ENCODE data around the gene KPTN.
A peak's percentile ranks its signal among the peaks of the same experiment; 100 is the strongest.

Gene KPTN

DNA sequence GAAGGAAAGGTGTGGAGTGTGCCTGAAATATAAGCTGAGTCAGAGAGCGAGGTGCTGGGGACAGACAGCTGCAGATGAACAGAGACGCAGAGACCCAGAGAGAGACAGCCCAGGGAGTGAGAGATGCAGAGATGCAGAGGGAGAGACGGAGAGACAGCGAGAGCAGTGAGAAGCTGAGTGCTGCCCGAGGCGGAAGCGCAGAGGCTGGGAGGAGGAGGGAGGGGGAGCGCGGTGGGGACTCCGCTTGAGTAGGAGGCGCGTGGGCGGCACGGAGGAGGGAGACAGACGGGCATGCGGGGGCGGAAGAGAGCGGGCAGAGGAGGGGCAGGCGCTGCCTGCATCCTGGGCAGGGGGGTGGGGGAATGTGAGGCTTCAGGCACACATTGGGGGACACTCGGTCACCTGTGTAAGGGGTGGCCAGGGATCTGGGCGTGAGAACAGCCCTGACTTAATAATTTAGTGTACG is 38.0 kb downstream of the KPTN start:
- no peak for DNase-seq (ENCODE audit: insufficient read length, low spot score)
- TF ChIP-seq, protein P1, sequence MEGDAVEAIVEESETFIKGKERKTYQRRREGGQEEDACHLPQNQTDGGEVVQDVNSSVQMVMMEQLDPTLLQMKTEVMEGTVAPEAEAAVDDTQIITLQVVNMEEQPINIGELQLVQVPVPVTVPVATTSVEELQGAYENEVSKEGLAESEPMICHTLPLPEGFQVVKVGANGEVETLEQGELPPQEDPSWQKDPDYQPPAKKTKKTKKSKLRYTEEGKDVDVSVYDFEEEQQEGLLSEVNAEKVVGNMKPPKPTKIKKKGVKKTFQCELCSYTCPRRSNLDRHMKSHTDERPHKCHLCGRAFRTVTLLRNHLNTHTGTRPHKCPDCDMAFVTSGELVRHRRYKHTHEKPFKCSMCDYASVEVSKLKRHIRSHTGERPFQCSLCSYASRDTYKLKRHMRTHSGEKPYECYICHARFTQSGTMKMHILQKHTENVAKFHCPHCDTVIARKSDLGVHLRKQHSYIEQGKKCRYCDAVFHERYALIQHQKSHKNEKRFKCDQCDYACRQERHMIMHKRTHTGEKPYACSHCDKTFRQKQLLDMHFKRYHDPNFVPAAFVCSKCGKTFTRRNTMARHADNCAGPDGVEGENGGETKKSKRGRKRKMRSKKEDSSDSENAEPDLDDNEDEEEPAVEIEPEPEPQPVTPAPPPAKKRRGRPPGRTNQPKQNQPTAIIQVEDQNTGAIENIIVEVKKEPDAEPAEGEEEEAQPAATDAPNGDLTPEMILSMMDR (IDR thresholded peaks at IDR 0.05; ENCODE audit: insufficient read depth, missing control alignments) = no peak

DNA sequence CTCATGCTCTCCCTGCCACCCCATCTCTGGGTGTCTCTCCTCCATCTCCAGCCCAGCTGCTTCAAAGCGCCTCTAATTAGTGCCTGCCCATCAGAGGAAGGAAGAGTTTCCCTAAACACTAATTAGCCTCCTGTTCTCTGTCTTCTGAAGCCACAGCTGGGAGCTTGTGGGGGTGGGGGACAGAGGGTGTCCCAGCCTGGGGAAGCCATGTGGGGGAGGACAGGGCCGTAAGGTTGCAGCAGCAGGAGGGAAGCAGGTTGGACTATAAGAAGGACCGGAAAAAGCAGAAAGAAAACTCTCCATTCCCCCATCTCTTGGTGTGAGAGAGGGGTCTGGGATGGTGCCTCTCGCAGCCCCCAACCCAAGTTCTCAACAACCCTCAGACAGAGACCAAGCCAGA is 38.5 kb downstream of the KPTN start:
- DNase-seq (ENCODE audit: insufficient read length, low spot score) (no peak), FAIRE-seq (no peak)
- TF ChIP-seq, protein P1 (IDR thresholded peaks at IDR 0.05; ENCODE audit: insufficient read depth, missing control alignments) = no peak

More for the DNA sequence above, 38.0 kb downstream of the KPTN start:
- FAIRE-seq = no peak

DNA sequence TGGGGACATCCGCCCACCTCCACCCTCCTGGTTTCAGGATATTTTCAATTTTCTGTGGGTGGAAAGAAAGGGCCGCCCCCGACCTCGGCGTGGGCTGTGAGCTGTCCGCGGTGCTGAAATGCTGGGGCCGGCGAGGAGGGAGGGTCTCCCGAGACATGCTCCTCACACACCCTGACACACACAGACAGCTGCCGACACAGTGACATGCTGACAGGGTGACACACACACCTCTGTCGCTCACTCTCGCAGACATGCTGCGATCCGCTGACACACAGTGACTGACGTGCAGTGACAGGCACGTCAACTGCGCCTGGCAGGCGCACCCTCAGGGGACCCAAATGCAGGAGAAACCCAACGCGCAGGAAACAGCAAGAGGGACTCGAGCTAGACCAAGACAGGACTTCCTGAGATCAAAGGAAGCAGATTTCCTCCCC is 39.6 kb downstream of the KPTN start:
- TF ChIP-seq, protein P1 (IDR thresholded peaks at IDR 0.05; ENCODE audit: insufficient read depth, missing control alignments) = no peak
- DNase-seq (ENCODE audit: insufficient read length, low spot score) = no peak
- no peak for FAIRE-seq

DNA sequence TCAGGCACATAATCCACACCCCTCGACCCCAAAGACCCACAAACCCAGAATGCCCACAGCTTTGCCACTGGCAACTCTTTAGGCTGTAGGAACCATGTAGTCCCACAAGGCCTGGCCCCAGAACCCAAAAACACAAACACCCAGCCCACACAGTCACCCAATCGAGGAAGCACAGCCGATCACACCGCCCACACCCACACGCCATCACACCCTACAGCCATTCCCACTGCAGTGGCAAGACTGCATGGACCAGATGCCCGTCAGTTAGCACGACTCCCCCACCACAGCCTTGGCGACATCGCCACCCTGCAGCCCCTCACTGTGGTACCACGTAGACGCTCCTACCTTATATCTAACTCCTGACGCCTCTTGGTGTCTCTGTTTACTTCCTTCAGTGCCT is 40.7 kb downstream of the KPTN start:
- TF ChIP-seq, protein P1 (IDR thresholded peaks at IDR 0.05; ENCODE audit: insufficient read depth, missing control alignments) = no peak
- DNase-seq (ENCODE audit: insufficient read length, low spot score) = no peak
- no peak for FAIRE-seq

DNA sequence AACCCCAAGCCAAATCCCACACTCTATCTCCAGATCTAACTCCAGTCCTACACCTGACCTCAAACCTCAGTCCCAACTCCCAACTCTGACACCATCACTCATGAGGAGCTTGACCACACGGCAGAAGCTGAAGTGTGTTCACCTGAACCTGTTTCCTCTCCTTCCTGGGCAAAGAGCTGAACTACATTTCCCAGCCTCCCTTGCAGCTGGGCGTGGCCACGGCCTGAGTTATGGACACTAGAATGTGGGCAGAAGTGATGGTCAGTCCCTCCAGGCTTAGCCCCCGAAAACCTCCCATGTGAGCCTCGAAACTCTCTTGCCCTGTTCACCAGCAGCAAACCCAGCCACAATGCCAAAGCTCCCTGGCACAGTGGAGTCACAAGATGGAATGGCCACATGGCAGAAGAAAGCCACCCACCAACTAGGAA is 45.2 kb downstream of the KPTN start:
- TF ChIP-seq, protein P1 (IDR thresholded peaks at IDR 0.05; ENCODE audit: insufficient read depth, missing control alignments) = no peak
- DNase-seq (ENCODE audit: insufficient read length, low spot score) = no peak
- FAIRE-seq = no peak

DNA sequence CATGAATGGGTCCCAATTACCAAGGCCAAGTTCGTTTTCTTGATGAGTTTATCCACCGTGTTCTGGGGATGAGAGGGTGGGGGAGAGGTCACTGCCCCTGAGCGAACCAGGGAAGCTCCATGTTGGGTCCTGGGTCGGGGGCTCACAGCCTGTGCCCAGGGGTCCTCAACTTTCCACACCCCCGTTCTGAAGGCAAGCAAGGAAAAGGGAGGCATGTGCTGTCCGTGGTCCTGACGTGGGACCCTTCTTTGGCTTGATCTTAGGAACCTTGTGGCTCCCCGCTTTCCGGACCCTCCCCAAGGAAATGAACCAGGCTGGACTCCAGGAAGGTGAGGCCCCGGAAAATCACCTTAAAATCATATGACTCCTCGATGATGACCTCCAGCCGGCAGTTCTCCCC is 46.5 kb downstream of the KPTN start:
- TF ChIP-seq, protein P1 (IDR thresholded peaks at IDR 0.05; ENCODE audit: insufficient read depth, missing control alignments) = no peak
- FAIRE-seq = no peak
- DNase-seq (ENCODE audit: insufficient read length, low spot score) = no peak

DNA sequence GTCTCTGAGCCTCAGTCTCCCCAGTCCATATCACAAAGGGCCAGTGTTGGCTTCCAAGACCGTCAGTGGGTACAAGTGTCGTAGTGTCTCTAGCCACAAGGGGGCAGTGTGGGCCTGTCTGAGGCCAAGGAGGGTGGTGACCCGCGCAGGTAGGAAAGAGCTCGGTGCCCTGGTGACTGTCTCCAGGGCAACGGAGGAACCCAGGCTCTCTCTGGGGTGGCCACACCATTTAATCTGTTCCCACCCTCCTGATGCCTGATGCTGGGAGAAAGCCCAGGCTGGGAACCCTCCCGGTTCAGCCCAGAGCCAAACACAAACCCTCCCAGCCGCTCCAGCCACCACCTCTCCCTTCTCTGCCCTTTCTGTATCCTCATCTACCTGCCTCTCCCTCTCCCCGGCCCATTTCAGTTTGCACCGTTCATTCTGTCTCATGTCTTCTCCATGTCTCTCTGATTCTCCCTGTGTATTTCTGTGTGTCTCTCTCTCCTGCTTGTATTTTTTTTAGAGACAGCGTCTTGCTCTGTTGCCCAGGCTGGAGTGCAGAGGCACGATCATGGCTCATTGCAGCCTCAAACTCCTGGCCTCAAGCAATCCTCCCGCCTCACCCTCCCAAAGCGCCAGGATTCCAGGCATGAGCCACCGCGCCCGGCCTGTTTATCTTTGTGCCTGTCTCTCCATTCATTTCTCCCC is 47.2 kb downstream of the KPTN start:
- DNase-seq (ENCODE audit: insufficient read length, low spot score) = no peak
- TF ChIP-seq, protein P1 (IDR thresholded peaks at IDR 0.05; ENCODE audit: insufficient read depth, missing control alignments) = peak; percentile 87
- no peak for FAIRE-seq

All from D721Med (cell line).